Stimulated activated CD8-positive, alpha-beta memory T cell treated with anti-CD3 and anti-CD28 coated beads, Interleukin-7, amount 100 ng/mL, for 24 hours (primary cell): ENCODE results near the gene SMPD4.
"Not testable (repeated sequence)": the region's sequence is repeated elsewhere in the genome, so short reads cannot be mapped to it uniquely, and the experiment has no call there.

Experiments used
- DNase-seq: peaks from one replicate; pipeline ENCODE4 v3.0.0-alpha.2; 2020; ENCODE audit warnings: low read depth

SMPD4 gene

GRCh38 chr2:130181325-130181879 lies at the start of gene SMPD4:
Gene SMPD4, minus strand, starts transcription at chr2:130181602. Its CDS starts 5,010 bp downstream, at chr2:130176592.
- peak; percentile 97 for DNase-seq

- DNase-seq = not testable (repeated sequence)
Measured at GRCh38 chr2:130230907-130231306, 49.5 kb upstream of the SMPD4 start.

GRCh38 chr2:130230376-130230775 lies 49.0 kb upstream of the SMPD4 start:
- DNase-seq = not testable (repeated sequence)

GRCh38 chr2:130229161-130229510 lies 47.7 kb upstream of the SMPD4 start:
- not testable (repeated sequence) for DNase-seq

- DNase-seq = not testable (repeated sequence)
Measured at GRCh38 chr2:130228467-130229160, 47.2 kb upstream of the SMPD4 start.

- not testable (repeated sequence) for DNase-seq
Measured at GRCh38 chr2:130228005-130228404, 46.6 kb upstream of the SMPD4 start.

GRCh38 chr2:130222523-130222922 lies 41.1 kb upstream of the SMPD4 start:
- DNase-seq = not testable (repeated sequence)

- DNase-seq = not testable (repeated sequence)
Measured at GRCh38 chr2:130220505-130220904, 39.1 kb upstream of the SMPD4 start.

- DNase-seq = not testable (repeated sequence)
Measured at GRCh38 chr2:130219147-130219546, 37.7 kb upstream of the SMPD4 start.

GRCh38 chr2:130207051-130207450 lies 25.6 kb upstream of the SMPD4 start:
- not testable (repeated sequence) for DNase-seq

- not testable (repeated sequence) for DNase-seq
Measured at GRCh38 chr2:130203150-130203549, 21.7 kb upstream of the SMPD4 start.

- DNase-seq = not testable (repeated sequence)
Measured at GRCh38 chr2:130202518-130202917, 21.1 kb upstream of the SMPD4 start.

GRCh38 chr2:130198343-130198742 lies 16.9 kb upstream of the SMPD4 start, which contains the start of gene TUBA3E:
Gene TUBA3E, minus strand, starts transcription at chr2:130198439. Its CDS starts 79 bp downstream, at chr2:130198360.
- DNase-seq = no peak

GRCh38 chr2:130196052-130196451 lies 14.7 kb upstream of the SMPD4 start:
- not testable (repeated sequence) for DNase-seq

- not testable (repeated sequence) for DNase-seq
Measured at GRCh38 chr2:130195089-130195635, 13.8 kb upstream of the SMPD4 start.

GRCh38 chr2:130193824-130194223 lies 12.4 kb upstream of the SMPD4 start:
- DNase-seq = not testable (repeated sequence)

GRCh38 chr2:130192451-130192850 lies 11.0 kb upstream of the SMPD4 start:
- not testable (repeated sequence) for DNase-seq

GRCh38 chr2:130191319-130191718 lies 9.9 kb upstream of the SMPD4 start:
- not testable (repeated sequence) for DNase-seq

- no peak for DNase-seq
Measured at GRCh38 chr2:130190237-130190636, 8.8 kb upstream of the SMPD4 start.

GRCh38 chr2:130188958-130189357 lies 7.6 kb upstream of the SMPD4 start:
- DNase-seq = not testable (repeated sequence)

GRCh38 chr2:130187859-130188792 lies 6.7 kb upstream of the SMPD4 start:
- not testable (repeated sequence) for DNase-seq

GRCh38 chr2:130187268-130187667 lies 5.9 kb upstream of the SMPD4 start:
- no peak for DNase-seq
